Stimulated activated naive CD8-positive, alpha-beta T cell treated with anti-CD3 and anti-CD28 coated beads, Interleukin-15, Interleukin-2, amounts not matched to agents 100 ng/mL and 50 ng/mL, for 24 hours (primary cell): ENCODE results near the gene IFNL4.

Source experiments
- H3K27ac Mint-ChIP-seq: one replicate; pipeline ENCODE4 v1.8.0; 2021; ENCODE audit warnings: mild to moderate bottlenecking, mixed read lengths
- H3K27me3 Mint-ChIP-seq: one replicate; pipeline ENCODE4 v1.8.0; 2021; ENCODE audit warnings: mixed read lengths
- H3K36me3 Mint-ChIP-seq: one replicate; pipeline ENCODE4 v1.8.0; 2021; ENCODE audit warnings: low read depth, mixed read lengths
- H3K4me1 Mint-ChIP-seq: one replicate; pipeline ENCODE4 v1.8.0; 2021; ENCODE audit warnings: low read depth, mixed read lengths
- H3K4me3 Mint-ChIP-seq: one replicate; pipeline ENCODE4 v1.8.0; 2021; ENCODE audit warnings: mild to moderate bottlenecking, mixed read lengths
- H3K9me3 Mint-ChIP-seq: one replicate; pipeline ENCODE4 v1.8.0; 2021; ENCODE audit warnings: mixed read lengths

IFNL4 gene

DNA sequence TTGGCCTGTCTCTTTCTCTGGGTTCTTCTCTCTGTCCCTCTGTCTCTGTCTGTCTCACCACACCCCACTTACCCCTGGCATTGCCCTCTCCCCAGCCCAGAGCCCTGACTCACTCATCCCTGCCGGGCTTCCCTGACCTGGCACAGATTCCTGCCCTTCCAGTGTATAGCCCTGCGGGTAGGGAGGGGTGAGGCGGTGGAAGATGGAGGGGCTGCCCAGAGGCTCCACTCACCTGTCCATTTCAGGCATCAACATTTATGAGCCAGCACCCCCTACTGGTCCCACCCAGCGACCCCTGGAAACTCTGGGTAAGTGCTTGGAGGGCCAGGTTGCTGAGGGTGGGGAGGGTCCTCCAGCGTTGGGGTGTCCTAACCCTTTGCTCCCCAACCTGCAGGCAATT lies 50.8 kb downstream of the IFNL4 start:
- Mint-ChIP-seq H3K27me3 (peaks cover 69% of the 10 kb centered on the region), H3K4me3 (no peak overlapping the region), H3K9me3 (no peaks in the 10 kb centered on the region), H3K27ac (no peak overlapping the region), H3K4me1 (peaks cover 15% of the 10 kb centered on the region), H3K36me3 (no peaks in the 10 kb centered on the region)

- no peak within 1 kb of the TSS for H3K27ac Mint-ChIP-seq
- H3K4me3 Mint-ChIP-seq = peak within 1 kb of the TSS; percentile 43
- peaks cover 62% of the 10 kb centered on the region for H3K27me3 Mint-ChIP-seq
- H3K4me1 Mint-ChIP-seq = peaks cover 15% of the 10 kb centered on the region
- H3K36me3 Mint-ChIP-seq = no peaks in the 10 kb centered on the region
- H3K9me3 Mint-ChIP-seq = no peaks in the 10 kb centered on the region
These were observed 51.6 kb downstream of the IFNL4 start, which contains the start of gene NCCRP1 for GRCh38 chr19:39196860-39197562. Gene NCCRP1 (plus strand): TSS chr19:39196964. CDS start chr19:39196983, 19 bp downstream.

DNA sequence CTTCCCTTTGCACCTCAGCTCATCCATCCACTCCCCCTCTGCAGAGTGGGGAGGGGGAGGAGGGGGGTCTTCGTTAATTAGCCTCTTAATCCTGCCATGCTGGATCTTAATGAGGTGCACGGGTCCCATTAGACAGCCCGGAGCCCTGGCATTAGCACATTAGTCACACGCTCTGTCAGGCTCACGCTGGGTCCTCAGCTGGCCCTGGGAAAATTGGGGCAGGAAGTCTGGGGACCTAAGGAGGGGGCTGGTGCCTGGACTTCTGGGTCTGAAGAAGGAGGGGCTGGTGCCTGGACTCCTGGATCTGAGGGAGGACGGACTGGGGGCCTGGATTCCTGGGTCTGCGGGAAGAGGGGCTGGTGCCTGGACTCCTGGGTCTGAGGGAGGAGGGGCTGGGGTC lies 52.3 kb downstream of the IFNL4 start:
- Mint-ChIP-seq H3K4me3 (no peak overlapping the region), H3K9me3 (no peaks in the 10 kb centered on the region), H3K27me3 (peaks cover 55% of the 10 kb centered on the region), H3K36me3 (no peaks in the 10 kb centered on the region), H3K27ac (no peak overlapping the region), H3K4me1 (peaks cover 15% of the 10 kb centered on the region)
